ENCODE results near the gene FBXO36. TPM values are rescaled to one million over a fixed set of nuclear protein-coding genes. Genes with fewer than 3 reads are reported as not detected.

The FBXO36 gene
- total and polyA plus RNA-seq, 2 experiments from 2014 or later, result 5.8 to 7.6 TPM

- TF ChIP-seq CTCF (conservative IDR thresholded peaks at IDR 0.05; ENCODE audit: low read depth in 2 of 2), result no peak
Observed at GRCh38 chr2:229942671-229943070, 20.4 kb downstream of the FBXO36 start (continued).

- Histone ChIP-seq H3K4me1 (ENCODE audit: insufficient read depth) (peaks cover 8% of the 10 kb centered on the region; the same call in 1 of the 2 replicates), H3K36me3 (ENCODE audit: insufficient read depth) (no peaks in the 10 kb centered on the region), H3K27me3 (ENCODE audit: insufficient read depth) (no peaks in the 10 kb centered on the region), H4K20me1 (replicated peaks; ENCODE audit: insufficient read depth) (no peaks in the 10 kb centered on the region), H3K4me2 (no peak overlapping the region), H3K9me2 (ENCODE audit: insufficient read depth) (0 out of 2 replicates have a peak, but pooled peaks cover 2% of the 10 kb centered on the region), H3K79me2 (replicated peaks; ENCODE audit: insufficient read depth) (no peaks in the 10 kb centered on the region), H3K27ac (ENCODE audit: low read depth) (no peak overlapping the region), H3F3A (replicated peaks; ENCODE audit: low read depth) (no peaks in the 10 kb centered on the region), H2AFZ (no peak overlapping the region), H3K4me3 (no peak overlapping the region)
- Mint-ChIP-seq H3K4me1 (peaks cover 12% of the 10 kb centered on the region; the same call in 2 of the 3 replicates), H3K4me3 (no peak overlapping the region), H3K27ac (no peak overlapping the region), H3K9me3 (no peaks in the 10 kb centered on the region), H3K27me3 (ENCODE audit: insufficient read depth, low read depth, poor library complexity) (peaks cover 2% of the 10 kb centered on the region), H3K36me3 (ENCODE audit: low read depth) (peaks cover 4% of the 10 kb centered on the region; the same call in 1 of the 3 replicates)
- DNase-seq (ENCODE audit: low spot score) (no peak), ATAC-seq (no peak)
- TF ChIP-seq ZNF331 (CRISPR knock-in tag; IDR thresholded peaks at IDR 0.05; ENCODE audit: low read depth), result no peak
- TF ChIP-seq NANOG (IDR thresholded peaks at IDR 0.05; ENCODE audit: borderline replicate concordance), result no peak
- no peak for TF ChIP-seq CREB1 (CRISPR knock-in tag; IDR thresholded peaks at IDR 0.05; ENCODE audit: low read depth)
- TF ChIP-seq, protein P1, sequence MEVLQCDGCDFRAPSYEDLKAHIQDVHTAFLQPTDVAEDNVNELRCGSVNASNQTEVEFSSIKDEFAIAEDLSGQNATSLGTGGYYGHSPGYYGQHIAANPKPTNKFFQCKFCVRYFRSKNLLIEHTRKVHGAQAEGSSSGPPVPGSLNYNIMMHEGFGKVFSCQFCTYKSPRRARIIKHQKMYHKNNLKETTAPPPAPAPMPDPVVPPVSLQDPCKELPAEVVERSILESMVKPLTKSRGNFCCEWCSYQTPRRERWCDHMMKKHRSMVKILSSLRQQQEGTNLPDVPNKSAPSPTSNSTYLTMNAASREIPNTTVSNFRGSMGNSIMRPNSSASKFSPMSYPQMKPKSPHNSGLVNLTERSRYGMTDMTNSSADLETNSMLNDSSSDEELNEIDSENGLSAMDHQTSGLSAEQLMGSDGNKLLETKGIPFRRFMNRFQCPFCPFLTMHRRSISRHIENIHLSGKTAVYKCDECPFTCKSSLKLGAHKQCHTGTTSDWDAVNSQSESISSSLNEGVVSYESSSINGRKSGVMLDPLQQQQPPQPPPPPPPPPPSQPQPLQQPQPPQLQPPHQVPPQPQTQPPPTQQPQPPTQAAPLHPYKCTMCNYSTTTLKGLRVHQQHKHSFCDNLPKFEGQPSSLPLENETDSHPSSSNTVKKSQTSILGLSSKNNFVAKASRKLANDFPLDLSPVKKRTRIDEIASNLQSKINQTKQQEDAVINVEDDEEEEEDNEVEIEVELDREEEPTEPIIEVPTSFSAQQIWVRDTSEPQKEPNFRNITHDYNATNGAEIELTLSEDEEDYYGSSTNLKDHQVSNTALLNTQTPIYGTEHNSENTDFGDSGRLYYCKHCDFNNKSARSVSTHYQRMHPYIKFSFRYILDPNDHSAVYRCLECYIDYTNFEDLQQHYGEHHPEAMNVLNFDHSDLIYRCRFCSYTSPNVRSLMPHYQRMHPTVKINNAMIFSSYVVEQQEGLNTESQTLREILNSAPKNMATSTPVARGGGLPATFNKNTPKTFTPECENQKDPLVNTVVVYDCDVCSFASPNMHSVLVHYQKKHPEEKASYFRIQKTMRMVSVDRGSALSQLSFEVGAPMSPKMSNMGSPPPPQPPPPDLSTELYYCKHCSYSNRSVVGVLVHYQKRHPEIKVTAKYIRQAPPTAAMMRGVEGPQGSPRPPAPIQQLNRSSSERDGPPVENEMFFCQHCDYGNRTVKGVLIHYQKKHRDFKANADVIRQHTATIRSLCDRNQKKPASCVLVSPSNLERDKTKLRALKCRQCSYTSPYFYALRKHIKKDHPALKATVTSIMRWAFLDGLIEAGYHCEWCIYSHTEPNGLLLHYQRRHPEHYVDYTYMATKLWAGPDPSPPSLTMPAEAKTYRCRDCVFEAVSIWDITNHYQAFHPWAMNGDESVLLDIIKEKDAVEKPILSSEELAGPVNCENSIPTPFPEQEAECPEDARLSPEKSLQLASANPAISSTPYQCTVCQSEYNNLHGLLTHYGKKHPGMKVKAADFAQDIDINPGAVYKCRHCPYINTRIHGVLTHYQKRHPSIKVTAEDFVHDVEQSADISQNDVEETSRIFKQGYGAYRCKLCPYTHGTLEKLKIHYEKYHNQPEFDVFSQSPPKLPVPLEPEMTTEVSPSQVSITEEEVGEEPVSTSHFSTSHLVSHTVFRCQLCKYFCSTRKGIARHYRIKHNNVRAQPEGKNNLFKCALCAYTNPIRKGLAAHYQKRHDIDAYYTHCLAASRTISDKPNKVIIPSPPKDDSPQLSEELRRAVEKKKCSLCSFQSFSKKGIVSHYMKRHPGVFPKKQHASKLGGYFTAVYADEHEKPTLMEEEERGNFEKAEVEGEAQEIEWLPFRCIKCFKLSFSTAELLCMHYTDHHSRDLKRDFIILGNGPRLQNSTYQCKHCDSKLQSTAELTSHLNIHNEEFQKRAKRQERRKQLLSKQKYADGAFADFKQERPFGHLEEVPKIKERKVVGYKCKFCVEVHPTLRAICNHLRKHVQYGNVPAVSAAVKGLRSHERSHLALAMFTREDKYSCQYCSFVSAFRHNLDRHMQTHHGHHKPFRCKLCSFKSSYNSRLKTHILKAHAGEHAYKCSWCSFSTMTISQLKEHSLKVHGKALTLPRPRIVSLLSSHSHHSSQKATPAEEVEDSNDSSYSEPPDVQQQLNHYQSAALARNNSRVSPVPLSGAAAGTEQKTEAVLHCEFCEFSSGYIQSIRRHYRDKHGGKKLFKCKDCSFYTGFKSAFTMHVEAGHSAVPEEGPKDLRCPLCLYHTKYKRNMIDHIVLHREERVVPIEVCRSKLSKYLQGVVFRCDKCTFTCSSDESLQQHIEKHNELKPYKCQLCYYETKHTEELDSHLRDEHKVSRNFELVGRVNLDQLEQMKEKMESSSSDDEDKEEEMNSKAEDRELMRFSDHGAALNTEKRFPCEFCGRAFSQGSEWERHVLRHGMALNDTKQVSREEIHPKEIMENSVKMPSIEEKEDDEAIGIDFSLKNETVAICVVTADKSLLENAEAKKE (CRISPR knock-in tag; IDR thresholded peaks at IDR 0.05), result no peak
- TF ChIP-seq, protein P2, sequence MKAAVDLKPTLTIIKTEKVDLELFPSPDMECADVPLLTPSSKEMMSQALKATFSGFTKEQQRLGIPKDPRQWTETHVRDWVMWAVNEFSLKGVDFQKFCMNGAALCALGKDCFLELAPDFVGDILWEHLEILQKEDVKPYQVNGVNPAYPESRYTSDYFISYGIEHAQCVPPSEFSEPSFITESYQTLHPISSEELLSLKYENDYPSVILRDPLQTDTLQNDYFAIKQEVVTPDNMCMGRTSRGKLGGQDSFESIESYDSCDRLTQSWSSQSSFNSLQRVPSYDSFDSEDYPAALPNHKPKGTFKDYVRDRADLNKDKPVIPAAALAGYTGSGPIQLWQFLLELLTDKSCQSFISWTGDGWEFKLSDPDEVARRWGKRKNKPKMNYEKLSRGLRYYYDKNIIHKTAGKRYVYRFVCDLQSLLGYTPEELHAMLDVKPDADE (IDR thresholded peaks at IDR 0.05), result no peak
- no peak for TF ChIP-seq STAT1 (IDR thresholded peaks at IDR 0.05; ENCODE audit: unreplicated experiment)
- TF ChIP-seq EZH2 (IDR thresholded peaks at IDR 0.05; ENCODE audit: low read depth, unreplicated experiment), result no peak
- TF ChIP-seq JUNB (IDR thresholded peaks at IDR 0.05; ENCODE audit: unreplicated experiment), result no peak
- no peak for TF ChIP-seq ZNF114 (CRISPR knock-in tag; IDR thresholded peaks at IDR 0.05)
Observed at GRCh38 chr2:229943171-229943570, 20.9 kb downstream of the FBXO36 start.
